Memory B cell (primary cell): Measurements from ENCODE around the gene LXN.

ENCODE experiments used
- ATAC-seq: fragments of 150-1000 bp; cut with Tn5 transposase; 2 replicates; pipeline ENCODE4 v1.10.0; 2021; ENCODE audit warnings: low read depth, mild to moderate bottlenecking, moderate library complexity
- DNase-seq, 2 donors: peaks; one replicate each; pipeline ENCODE4 v3.0.0; 2022; ENCODE audit warnings: low spot score in 2 of 2
- H3K27ac Mint-ChIP-seq: one replicate; pipeline ENCODE4 v1.8.0; 2022; ENCODE audit warnings: mild to moderate bottlenecking, moderate library complexity, mixed read lengths
- H3K27me3 Mint-ChIP-seq: one replicate; pipeline ENCODE4 v1.8.0; 2022; ENCODE audit warnings: mixed read lengths
- H3K36me3 Mint-ChIP-seq: one replicate; pipeline ENCODE4 v1.8.0; 2022; ENCODE audit warnings: mild to moderate bottlenecking, mixed read lengths
- H3K4me1 Mint-ChIP-seq: one replicate; pipeline ENCODE4 v1.8.0; 2022; ENCODE audit warnings: mixed read lengths
- H3K4me3 Mint-ChIP-seq: one replicate; pipeline ENCODE4 v1.8.0; 2022; ENCODE audit warnings: mild to moderate bottlenecking, moderate library complexity, mixed read lengths
- H3K9me3 Mint-ChIP-seq: one replicate; pipeline ENCODE4 v1.8.0; 2022; ENCODE audit warnings: mixed read lengths

The LXN gene

DNA sequence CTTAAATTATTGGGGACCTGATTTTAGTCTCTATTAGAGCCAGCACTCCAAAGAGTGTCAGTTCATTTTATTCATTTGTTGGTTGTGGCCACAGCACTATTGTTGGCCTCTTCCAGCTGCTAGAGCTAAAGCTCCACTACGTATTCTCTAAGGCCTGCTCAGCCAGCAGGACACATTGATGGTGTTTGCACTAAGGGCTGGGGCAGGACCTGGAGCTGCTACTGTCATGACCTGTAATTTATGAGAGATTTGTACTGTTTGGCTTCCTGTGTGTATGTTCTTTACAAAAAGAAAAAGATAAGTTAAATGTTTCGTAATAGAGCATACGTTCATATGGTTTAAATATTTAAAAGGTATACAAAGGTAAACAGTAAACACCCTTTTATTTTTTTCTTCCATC lies 20.0 kb downstream of the LXN start:
- H3K9me3 Mint-ChIP-seq = no peaks in the 10 kb centered on the region
- no peak overlapping the region for H3K4me3 Mint-ChIP-seq
- no peaks in the 10 kb centered on the region for H3K27me3 Mint-ChIP-seq
- H3K27ac Mint-ChIP-seq = no peak overlapping the region
- peaks cover 21% of the 10 kb centered on the region for H3K36me3 Mint-ChIP-seq
- ATAC-seq (no peak), DNase-seq (no peak)
- no peaks in the 10 kb centered on the region for H3K4me1 Mint-ChIP-seq

DNA sequence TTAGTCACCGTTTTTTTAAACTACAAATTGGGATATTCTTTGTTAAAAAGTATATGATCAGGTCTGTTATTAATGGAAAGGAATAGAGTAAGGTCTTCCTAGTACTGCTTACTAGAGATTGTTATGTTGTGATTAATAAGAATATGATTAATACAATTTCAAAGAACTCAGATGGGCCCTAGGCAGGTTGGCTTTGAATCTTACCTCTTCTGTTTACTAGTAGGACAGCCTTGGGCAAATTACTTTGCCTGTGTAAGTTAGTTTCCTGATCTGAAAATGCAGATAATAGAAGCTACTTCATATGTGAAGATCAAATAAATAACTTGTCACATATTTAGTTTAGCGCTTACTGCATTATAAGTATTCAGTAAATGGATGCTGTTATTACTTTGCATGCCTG lies 21.3 kb downstream of the LXN start:
- no peaks in the 10 kb centered on the region for H3K27me3 Mint-ChIP-seq

DNA sequence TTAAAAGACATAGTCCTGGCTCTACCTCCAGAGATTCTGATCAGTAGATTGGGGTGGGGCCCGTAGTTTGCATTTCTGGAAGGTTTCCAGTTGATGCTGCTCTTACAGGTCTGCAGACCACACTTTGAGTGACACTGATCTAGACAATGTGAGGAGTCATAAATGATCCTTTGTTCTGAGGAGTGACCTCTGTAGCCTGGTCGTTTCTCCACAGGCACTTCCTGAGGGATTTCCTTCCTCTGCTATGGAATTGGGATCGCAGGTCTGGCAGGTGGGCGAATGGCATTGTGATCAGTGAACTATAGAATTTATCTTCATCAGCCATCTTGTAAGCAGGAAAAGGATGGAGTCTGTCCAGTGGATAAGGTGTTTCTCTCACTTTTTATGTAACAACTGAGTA lies 22.7 kb downstream of the LXN start:
- no peak for ATAC-seq
- DNase-seq = no peak
- H3K27me3 Mint-ChIP-seq = no peaks in the 10 kb centered on the region
- no peak overlapping the region for H3K27ac Mint-ChIP-seq
- H3K9me3 Mint-ChIP-seq = no peaks in the 10 kb centered on the region
- H3K4me1 Mint-ChIP-seq = peaks cover 6% of the 10 kb centered on the region
- H3K36me3 Mint-ChIP-seq = peaks cover 20% of the 10 kb centered on the region
- no peak overlapping the region for H3K4me3 Mint-ChIP-seq

More for the DNA sequence above, 21.3 kb downstream of the LXN start:
- H3K4me3 Mint-ChIP-seq = no peak overlapping the region
- no peaks in the 10 kb centered on the region for H3K4me1 Mint-ChIP-seq
- H3K36me3 Mint-ChIP-seq = peaks cover 23% of the 10 kb centered on the region
- ATAC-seq (no peak), DNase-seq (no peak)
- no peaks in the 10 kb centered on the region for H3K9me3 Mint-ChIP-seq
- no peak overlapping the region for H3K27ac Mint-ChIP-seq

DNA sequence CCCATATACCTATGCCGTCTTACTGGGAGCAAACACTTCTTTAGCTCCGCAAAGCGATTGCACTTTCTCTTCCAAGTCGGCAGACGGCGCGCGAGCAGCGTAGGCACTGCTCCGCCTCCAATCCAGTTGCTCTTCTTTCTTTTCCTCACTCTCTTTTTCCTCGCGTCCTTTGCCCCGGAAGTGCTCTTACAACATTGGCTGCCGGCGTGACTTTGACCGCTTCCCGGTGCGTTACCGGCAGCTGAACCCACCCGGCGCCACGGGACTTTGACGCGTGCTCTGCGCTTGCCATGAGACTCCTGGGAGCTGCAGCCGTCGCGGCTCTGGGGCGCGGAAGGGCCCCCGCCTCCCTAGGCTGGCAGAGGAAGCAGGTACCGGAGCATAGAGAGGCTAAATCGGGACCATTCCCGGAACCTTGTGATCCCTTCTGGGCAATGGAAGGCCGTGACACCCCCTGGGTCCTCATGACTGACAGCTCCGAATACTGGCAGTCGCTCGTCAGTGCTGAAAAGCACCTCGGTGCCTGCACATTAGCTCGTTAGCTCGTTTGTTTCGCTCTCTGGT lies 28.0 kb downstream of the LXN start, which contains the start of gene GFM1:
TSS of gene GFM1 (plus strand) at position 183 of the 564 bp plus-strand sequence. CDS start at position 291, 108 bp downstream.
- H3K4me1 Mint-ChIP-seq = peaks cover 8% of the 10 kb centered on the region

DNA sequence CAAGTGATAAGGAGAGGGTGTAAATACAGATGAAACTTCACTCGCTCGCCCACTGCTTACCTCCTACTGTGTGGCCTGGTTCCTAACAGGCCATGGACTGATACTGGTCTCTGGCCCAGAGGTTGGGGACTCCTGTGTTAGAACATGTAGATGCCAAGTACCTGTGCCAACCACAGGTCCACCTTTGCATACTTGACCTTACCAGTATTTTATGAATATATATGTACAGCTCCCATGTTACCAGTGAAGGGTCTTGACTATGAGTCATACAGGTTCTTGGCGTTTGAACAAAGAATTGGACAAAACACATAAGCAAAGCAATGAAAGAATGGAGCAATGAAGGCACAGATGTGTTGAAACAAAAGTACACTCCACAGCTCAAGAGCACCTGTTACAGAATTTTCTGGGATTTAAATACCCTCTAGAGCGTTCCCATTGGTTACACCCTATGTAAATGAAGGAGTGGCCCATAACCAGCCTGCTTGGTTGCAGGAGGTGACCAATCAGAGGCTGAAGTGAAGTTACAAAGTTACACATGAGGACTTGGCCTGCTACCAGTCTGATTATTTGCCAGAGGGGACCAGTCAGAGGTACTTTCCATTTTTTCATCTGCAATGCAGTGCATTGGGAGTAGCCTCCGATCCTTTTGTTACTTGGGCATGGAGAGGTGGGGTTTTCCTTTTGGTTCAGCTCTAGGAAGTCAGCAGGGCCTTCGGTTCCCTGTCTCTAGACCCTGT lies 29.8 kb downstream of the LXN start:
- no peak for DNase-seq
- Mint-ChIP-seq H3K27me3 (no peaks in the 10 kb centered on the region), H3K27ac (no peak overlapping the region), H3K4me3 (peak overlapping the region; percentile 34), H3K4me1 (peaks cover 8% of the 10 kb centered on the region), H3K36me3 (peaks cover 5% of the 10 kb centered on the region), H3K9me3 (no peaks in the 10 kb centered on the region)
- no peak for ATAC-seq

More for the DNA sequence above, 28.0 kb downstream of the LXN start, which contains the start of gene GFM1:
- ATAC-seq (peak; percentile 93), DNase-seq (peak; percentile 77 to 79)
- peak within 1 kb of the TSS; percentile 92 for H3K4me3 Mint-ChIP-seq
- peaks cover 12% of the 10 kb centered on the region for H3K36me3 Mint-ChIP-seq
- H3K27ac Mint-ChIP-seq = peak within 1 kb of the TSS; percentile 77
- no peaks in the 10 kb centered on the region for H3K9me3 Mint-ChIP-seq
- H3K27me3 Mint-ChIP-seq = no peaks in the 10 kb centered on the region

DNA sequence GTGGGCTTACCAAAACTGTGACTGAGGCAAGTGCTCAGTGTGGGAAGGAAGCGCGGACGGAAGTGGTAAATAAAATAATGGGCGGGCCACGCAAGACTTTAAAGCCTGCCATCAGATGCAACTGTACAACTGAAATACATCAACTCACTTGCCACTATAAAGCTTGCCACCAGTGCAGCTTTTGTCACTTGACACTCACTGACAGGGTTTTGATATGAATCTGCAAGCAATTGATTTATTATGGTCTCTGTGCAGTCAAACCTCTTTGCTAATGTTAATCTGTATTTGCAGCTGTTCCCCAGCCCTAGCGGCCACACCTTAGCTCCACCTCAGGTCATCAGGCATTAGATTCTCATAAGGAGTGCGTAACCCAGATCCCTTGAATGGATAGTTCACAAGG lies 30.4 kb downstream of the LXN start:
- H3K27ac Mint-ChIP-seq = no peak overlapping the region
- peaks cover 5% of the 10 kb centered on the region for H3K36me3 Mint-ChIP-seq
- H3K4me3 Mint-ChIP-seq = no peak overlapping the region
- DNase-seq = no peak
- no peak for ATAC-seq
- H3K4me1 Mint-ChIP-seq = peaks cover 8% of the 10 kb centered on the region
- no peaks in the 10 kb centered on the region for H3K27me3 Mint-ChIP-seq
- H3K9me3 Mint-ChIP-seq = no peaks in the 10 kb centered on the region

DNA sequence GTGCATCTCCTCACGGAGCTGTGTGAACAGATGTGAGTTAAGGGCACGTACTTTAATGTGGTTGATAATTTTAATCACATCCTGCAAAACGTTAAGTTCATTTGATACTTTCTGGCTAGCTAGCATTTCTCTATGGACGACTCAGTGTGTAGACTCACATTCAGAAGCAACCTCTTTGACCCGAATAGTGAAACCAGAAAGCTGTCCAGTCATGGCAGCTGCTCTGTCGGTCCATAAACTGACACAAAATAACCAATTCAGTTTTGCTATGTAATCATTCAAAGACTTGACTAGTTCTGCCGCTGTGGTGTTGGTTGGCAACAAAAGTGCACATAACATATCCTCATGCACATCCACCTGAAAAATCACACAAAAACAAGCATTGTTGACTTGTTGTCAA lies 31.8 kb downstream of the LXN start:
- Mint-ChIP-seq H3K4me3 (no peak overlapping the region), H3K27ac (no peak overlapping the region), H3K9me3 (peaks cover 1% of the 10 kb centered on the region), H3K4me1 (peaks cover 5% of the 10 kb centered on the region), H3K27me3 (no peaks in the 10 kb centered on the region), H3K36me3 (no peaks in the 10 kb centered on the region)
- DNase-seq = no peak
- ATAC-seq = no peak

DNA sequence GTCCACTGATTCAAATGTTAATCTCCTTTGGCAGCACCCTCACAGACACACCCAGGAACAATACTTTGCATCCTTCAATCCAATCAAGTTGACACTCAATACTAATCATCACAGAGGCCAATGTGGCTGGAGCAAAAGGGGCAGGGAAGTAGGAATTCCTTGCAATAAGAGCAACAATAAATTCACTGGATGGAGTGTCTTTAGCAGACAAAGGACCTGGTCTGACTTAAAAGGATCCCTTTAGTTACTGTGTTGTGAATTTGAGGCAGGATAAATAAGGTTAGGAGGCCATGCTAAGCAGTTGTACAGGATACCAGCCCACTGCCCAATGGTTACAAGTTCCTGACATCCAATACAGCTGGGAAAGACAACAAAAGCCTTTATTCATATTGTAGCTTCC lies 40.5 kb downstream of the LXN start:
- no peak overlapping the region for H3K4me3 Mint-ChIP-seq
- H3K36me3 Mint-ChIP-seq = no peaks in the 10 kb centered on the region
- H3K9me3 Mint-ChIP-seq = peaks cover 1% of the 10 kb centered on the region
- no peak overlapping the region for H3K27ac Mint-ChIP-seq
- DNase-seq = no peak
- no peak for ATAC-seq
- peaks cover 18% of the 10 kb centered on the region for H3K27me3 Mint-ChIP-seq
- no peaks in the 10 kb centered on the region for H3K4me1 Mint-ChIP-seq

DNA sequence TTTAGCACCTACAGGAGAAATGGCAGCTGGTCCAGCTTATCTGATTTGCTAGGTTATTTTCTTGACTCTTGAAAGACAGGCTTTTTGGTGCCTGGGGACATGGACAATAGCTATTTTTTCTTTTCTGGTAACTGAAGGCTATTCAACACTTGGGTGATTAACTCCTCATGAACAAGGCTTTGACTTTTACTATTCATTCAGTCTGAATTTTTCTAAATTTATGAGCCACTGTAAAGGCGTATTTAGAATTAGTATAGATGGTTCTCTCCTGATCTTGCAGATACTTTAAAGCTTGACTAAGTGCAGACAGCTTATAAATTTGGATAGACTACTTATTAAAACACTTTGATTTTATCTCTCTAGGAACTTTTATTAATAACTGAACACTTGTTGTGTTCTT lies 46.6 kb downstream of the LXN start:
- Mint-ChIP-seq H3K4me3 (no peak overlapping the region), H3K9me3 (peaks cover 4% of the 10 kb centered on the region), H3K4me1 (no peaks in the 10 kb centered on the region), H3K27me3 (peaks cover 19% of the 10 kb centered on the region), H3K36me3 (peaks cover 2% of the 10 kb centered on the region), H3K27ac (no peak overlapping the region)
- DNase-seq = no peak
- no peak for ATAC-seq

DNA sequence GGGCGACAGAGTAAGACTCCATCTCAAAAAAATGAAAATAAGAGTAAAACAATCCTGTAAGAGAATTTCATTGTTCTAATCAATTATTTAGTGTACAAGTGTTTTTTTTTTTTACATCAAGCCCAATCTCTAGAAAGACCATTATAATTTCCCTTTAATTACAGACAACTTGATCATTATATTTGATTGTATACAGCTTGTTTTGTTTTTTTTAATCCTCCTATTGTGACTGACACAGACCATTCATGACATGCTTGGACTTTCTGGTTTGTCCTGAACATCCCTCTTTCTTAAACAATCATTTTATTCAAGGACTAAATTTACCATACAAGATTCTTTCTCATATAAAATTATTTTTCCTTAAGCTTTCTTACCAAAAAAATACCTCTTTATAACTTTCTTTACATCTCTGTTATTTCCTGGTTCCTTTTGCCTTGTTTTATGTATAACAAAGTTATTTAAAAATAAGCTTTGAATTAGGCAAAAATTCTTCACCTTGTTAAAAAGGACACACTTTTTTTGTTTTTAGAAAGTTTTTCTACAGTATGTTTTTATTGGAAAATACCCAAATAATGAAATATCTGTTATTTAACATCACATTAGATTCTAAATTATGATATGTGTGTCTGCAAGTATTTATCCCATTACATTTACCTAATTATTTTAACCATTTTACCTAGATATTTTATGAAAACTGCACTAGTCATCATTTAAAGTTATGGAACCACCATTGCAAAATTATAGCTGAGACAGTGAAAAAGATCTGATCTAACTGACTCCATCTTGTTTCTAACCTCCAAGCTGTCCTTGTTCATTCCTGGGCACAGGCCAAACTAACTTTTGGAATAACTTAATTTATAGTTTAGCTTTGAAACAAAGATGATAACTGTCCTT lies 54.2 kb downstream of the LXN start:
- Mint-ChIP-seq H3K27ac (no peak overlapping the region), H3K4me3 (no peak overlapping the region), H3K36me3 (peaks cover 2% of the 10 kb centered on the region), H3K4me1 (no peaks in the 10 kb centered on the region), H3K9me3 (peaks cover 7% of the 10 kb centered on the region), H3K27me3 (peaks cover 4% of the 10 kb centered on the region)
- DNase-seq = no peak
- ATAC-seq = no peak
